ENCODE data around the gene ENTPD5.

ENTPD5 gene

GRCh38 chr14:74018586-74019407 is at the start of gene ENTPD5, which contains the start of gene BBOF1:
Gene ENTPD5 (minus strand): TSS chr14:74019288. CDS start chr14:73988102, 31,186 bp downstream.
Gene BBOF1 (plus strand): TSS chr14:74019349. CDS start chr14:74019479, 130 bp downstream.
- DNase-seq (ENCODE audit: low read depth in 2 of 2): peak; percentile 81 to 91

GRCh38 chr14:74065746-74066575 is 46.9 kb upstream of the ENTPD5 start:
- DNase-seq (ENCODE audit: low read depth in 2 of 2): peak; percentile 40 to 64
- H3K4me3 ChIP-seq (replicated peaks in 1 of 2; ENCODE audit: low read depth in 2 of 2, low read length in 2 of 2): no peak overlapping the region
- TF ChIP-seq CTCF (IDR thresholded peaks at IDR 0.05; ENCODE audit: low read depth, low read length): no peak

More at GRCh38 chr14:74018586-74019407, at the start of gene ENTPD5, which contains the start of gene BBOF1:
- TF ChIP-seq CTCF (IDR thresholded peaks at IDR 0.05; ENCODE audit: low read depth, low read length): no peak
- H3K4me3 ChIP-seq (replicated peaks in 1 of 2; ENCODE audit: low read depth in 2 of 2, low read length in 2 of 2): peak within 1 kb of the TSS; percentile 83 to 95

GRCh38 chr14:74064883-74065282 is 45.8 kb upstream of the ENTPD5 start:
- DNase-seq (ENCODE audit: low read depth in 2 of 2): peak in 1 of 2 donors; percentile 44
- no peak overlapping the region for H3K4me3 ChIP-seq (replicated peaks in 1 of 2; ENCODE audit: low read depth in 2 of 2, low read length in 2 of 2)
- TF ChIP-seq CTCF (IDR thresholded peaks at IDR 0.05; ENCODE audit: low read depth, low read length): no peak

GRCh38 chr14:74064426-74064825 is 45.3 kb upstream of the ENTPD5 start:
- TF ChIP-seq CTCF (IDR thresholded peaks at IDR 0.05; ENCODE audit: low read depth, low read length): no peak
- DNase-seq (ENCODE audit: low read depth in 2 of 2): no peak
- no peak overlapping the region for H3K4me3 ChIP-seq (replicated peaks in 1 of 2; ENCODE audit: low read depth in 2 of 2, low read length in 2 of 2)

- no peak for TF ChIP-seq CTCF (IDR thresholded peaks at IDR 0.05; ENCODE audit: low read depth, low read length)
- no peak overlapping the region for H3K4me3 ChIP-seq (replicated peaks in 1 of 2; ENCODE audit: low read depth in 2 of 2, low read length in 2 of 2)
- no peak for DNase-seq (ENCODE audit: low read depth in 2 of 2)
These were observed 43.7 kb upstream of the ENTPD5 start for GRCh38 chr14:74062809-74063150.

GRCh38 chr14:74049876-74050495 is 30.9 kb upstream of the ENTPD5 start:
- no peak for TF ChIP-seq CTCF (IDR thresholded peaks at IDR 0.05; ENCODE audit: low read depth, low read length)
- no peak overlapping the region for H3K4me3 ChIP-seq (replicated peaks in 1 of 2; ENCODE audit: low read depth in 2 of 2, low read length in 2 of 2)
- no peak for DNase-seq (ENCODE audit: low read depth in 2 of 2)

Data from cardiac fibroblast (primary cell).